Suprapubic skin (tissue), 3 donors: ENCODE results near the gene SRPRB.

Source experiments
- POLR2AphosphoS5 ChIP-seq, 3 donors: sonication (generic); formaldehyde crosslinking; IDR thresholded peaks; one replicate each; pipeline ENCODE4 v1.6.1; 2017; ENCODE audit warnings: antibody characterized with exemption in 3 of 3
- TF ChIP-seq, protein P1 (sequence below), 2 donors: fragments of 200-600 bp in 1 of 2; fragments of 450-650 bp in 1 of 2; sonication (generic) in 1 of 2; IDR thresholded peaks; one replicate each; pipeline ENCODE4 v1.5.1; 2016 to 2019; ENCODE audit warnings: antibody characterized with exemption in 2 of 2, mild to moderate bottlenecking in 1 of 2, moderate library complexity in 1 of 2

DNA sequence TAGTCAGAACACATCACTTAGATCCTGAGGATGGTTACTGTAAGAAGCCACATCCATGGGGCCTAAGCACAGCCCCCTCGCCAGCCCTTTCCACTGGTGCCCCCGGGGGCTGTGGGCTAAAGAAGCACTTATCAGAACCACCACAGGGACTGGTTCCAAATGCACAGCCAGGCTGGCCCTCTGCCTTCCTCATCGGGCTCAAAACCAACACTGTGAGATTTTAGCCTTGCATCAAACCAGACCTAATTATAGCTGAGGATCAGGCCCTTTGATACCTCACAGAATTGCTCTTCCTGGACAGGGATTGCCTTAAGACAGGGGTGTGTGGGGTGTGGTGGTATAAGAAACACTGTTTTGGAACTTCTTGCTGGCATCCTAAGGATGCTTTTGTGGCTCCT, 23.7 kb downstream of the SRPRB start:
- TF ChIP-seq, protein P1, sequence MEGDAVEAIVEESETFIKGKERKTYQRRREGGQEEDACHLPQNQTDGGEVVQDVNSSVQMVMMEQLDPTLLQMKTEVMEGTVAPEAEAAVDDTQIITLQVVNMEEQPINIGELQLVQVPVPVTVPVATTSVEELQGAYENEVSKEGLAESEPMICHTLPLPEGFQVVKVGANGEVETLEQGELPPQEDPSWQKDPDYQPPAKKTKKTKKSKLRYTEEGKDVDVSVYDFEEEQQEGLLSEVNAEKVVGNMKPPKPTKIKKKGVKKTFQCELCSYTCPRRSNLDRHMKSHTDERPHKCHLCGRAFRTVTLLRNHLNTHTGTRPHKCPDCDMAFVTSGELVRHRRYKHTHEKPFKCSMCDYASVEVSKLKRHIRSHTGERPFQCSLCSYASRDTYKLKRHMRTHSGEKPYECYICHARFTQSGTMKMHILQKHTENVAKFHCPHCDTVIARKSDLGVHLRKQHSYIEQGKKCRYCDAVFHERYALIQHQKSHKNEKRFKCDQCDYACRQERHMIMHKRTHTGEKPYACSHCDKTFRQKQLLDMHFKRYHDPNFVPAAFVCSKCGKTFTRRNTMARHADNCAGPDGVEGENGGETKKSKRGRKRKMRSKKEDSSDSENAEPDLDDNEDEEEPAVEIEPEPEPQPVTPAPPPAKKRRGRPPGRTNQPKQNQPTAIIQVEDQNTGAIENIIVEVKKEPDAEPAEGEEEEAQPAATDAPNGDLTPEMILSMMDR (IDR thresholded peaks at IDR 0.05): no peak
- TF ChIP-seq POLR2AphosphoS5 (IDR thresholded peaks at IDR 0.05): no peak
